Transverse colon (tissue), 4 donors: ENCODE data around the gene ANKUB1. TPM values are rescaled to one million over a fixed set of nuclear protein-coding genes. Genes with fewer than 3 reads are reported as not detected.

ENCODE experiments used
- DNase-seq: peaks from one replicate; pipeline ENCODE4 v3.0.0-alpha.2; 2019
- H3K27ac ChIP-seq, 4 donors: fragments of 200-600 bp; sonication (generic); 2 replicates each; pipeline ENCODE4 v1.5.1; 2016 to 2018; ENCODE audit warnings: inconsistent platforms in 4 of 4
- H3K27me3 ChIP-seq: fragments of 200-600 bp; sonication (generic); 2 replicates; pipeline ENCODE4 v1.5.1; 2017; ENCODE audit warnings: inconsistent platforms
- H3K36me3 ChIP-seq, 4 donors: fragments of 200-600 bp; sonication (generic); 2 replicates each; pipeline ENCODE4 v1.5.1; 2017 to 2019; ENCODE audit warnings: inconsistent platforms in 4 of 4
- H3K4me1 ChIP-seq, 4 donors: fragments of 200-600 bp; sonication (generic); 2 replicates each; pipeline ENCODE4 v1.5.1; 2017 to 2020; ENCODE audit warnings: inconsistent platforms in 4 of 4
- H3K4me3 ChIP-seq, 4 donors: fragments of 200-600 bp; sonication (generic); 1 replicate in 1 of 4; 2 replicates in 3 of 4; pipeline versions ENCODE4 v1.5.1 to v1.6.1; 2017 to 2019; ENCODE audit warnings: inconsistent platforms in 4 of 4
- H3K9me3 ChIP-seq, 2 donors: fragments of 200-600 bp; sonication (generic); 2 replicates each; pipeline ENCODE4 v1.5.1; 2017 to 2019; ENCODE audit warnings: inconsistent platforms in 2 of 2
- EP300 ChIP-seq: sonication (generic); formaldehyde crosslinking; IDR thresholded peaks from one replicate; pipeline ENCODE4 v1.6.1; 2017; ENCODE audit warnings: antibody characterized with exemption, low read depth
- POLR2A ChIP-seq: fragments of 450-650 bp; IDR thresholded peaks from one replicate; pipeline ENCODE4 v1.6.1; 2016; ENCODE audit warnings: antibody characterized with exemption, mild to moderate bottlenecking, moderate library complexity
- POLR2AphosphoS5 ChIP-seq, 3 donors: sonication (generic); formaldehyde crosslinking; IDR thresholded peaks; one replicate each; pipeline ENCODE4 v1.6.1; 2016; ENCODE audit warnings: antibody characterized with exemption in 3 of 3
- WGBS, 2 donors: methylation state at CpG; one replicate each; pipeline ENCODE4 v1.1.5; 2018; ENCODE audit warnings: low coverage in 1 of 2; 5-methylcytosine and 5-hydroxymethylcytosine counted together
- in situ Hi-C, 4 donors: fragments of 200-750 bp; cut with MboI; loops; one replicate each; pipeline versions ENCODE4 v1.15.0 to v1.15.1; 2017; ENCODE audit warnings: low sequenced_read_pairs in 3 of 4, low pct_ligation_motif_present in 1 of 4, low pct_unique_long_range_greater_than_20kb in 1 of 4
- intact Hi-C: fragments of 100-400 bp; cut with DNase I; formaldehyde crosslinking; loops from one replicate; pipeline ENCODE4 v1.15.1; 2023; ENCODE audit warnings: low total_unique reads
- total RNA-seq, 4 donors: library from RNA; depleted of rRNA; stranded (reverse); fragments of >200 nt; gene quantifications; one replicate each; pipeline ENCODE4 v1.1.0, GENCODE V29; 2016
- TF ChIP-seq, protein P1 (sequence below), 5 experiments: fragments of 200-600 bp in 3 of 5; fragments of 450-650 bp in 2 of 5; sonication (generic) in 3 of 5; IDR thresholded peaks; 1 replicate in 2 of 5; 2 replicates in 3 of 5; pipeline ENCODE4 v1.5.1; 2016 to 2017; ENCODE audit warnings: antibody characterized with exemption in 5 of 5, inconsistent platforms in 3 of 5, mild to moderate bottlenecking in 2 of 5, moderate library complexity in 1 of 5

ANKUB1 gene
- total RNA-seq, 4 donors from 2014 or later = not detected

DNA sequence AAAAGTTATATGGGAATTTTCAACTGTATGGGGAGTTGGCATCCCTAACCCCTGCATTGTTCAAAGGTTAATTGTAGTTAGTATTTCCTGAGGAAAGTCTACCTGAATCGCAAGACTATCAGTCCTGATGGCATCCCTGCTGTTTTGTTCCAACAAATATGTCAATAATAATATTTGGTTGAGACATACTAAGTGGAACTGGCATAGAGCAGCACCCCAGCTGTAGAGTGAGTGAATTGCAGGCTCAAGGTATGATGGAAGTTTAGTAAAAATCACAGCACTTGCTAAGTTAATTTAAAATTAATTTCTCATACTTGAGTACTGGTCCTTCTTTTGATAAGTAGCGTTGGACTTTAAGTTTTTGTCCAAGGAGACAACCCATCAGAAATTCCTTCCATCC is 22.1 kb downstream of the ANKUB1 start:
- Histone ChIP-seq H3K4me1 (no peaks in the 10 kb centered on the region), H3K4me3 (no peak overlapping the region), H3K9me3 (no peaks in the 10 kb centered on the region), H3K27me3 (peaks cover 6% of the 10 kb centered on the region), H3K27ac (no peak overlapping the region), H3K36me3 (no peaks in the 10 kb centered on the region)
- TF ChIP-seq POLR2AphosphoS5 (IDR thresholded peaks at IDR 0.05) = no peak
- no peak for TF ChIP-seq EP300
- no peak for TF ChIP-seq POLR2A
- TF ChIP-seq, protein P1, sequence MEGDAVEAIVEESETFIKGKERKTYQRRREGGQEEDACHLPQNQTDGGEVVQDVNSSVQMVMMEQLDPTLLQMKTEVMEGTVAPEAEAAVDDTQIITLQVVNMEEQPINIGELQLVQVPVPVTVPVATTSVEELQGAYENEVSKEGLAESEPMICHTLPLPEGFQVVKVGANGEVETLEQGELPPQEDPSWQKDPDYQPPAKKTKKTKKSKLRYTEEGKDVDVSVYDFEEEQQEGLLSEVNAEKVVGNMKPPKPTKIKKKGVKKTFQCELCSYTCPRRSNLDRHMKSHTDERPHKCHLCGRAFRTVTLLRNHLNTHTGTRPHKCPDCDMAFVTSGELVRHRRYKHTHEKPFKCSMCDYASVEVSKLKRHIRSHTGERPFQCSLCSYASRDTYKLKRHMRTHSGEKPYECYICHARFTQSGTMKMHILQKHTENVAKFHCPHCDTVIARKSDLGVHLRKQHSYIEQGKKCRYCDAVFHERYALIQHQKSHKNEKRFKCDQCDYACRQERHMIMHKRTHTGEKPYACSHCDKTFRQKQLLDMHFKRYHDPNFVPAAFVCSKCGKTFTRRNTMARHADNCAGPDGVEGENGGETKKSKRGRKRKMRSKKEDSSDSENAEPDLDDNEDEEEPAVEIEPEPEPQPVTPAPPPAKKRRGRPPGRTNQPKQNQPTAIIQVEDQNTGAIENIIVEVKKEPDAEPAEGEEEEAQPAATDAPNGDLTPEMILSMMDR (IDR thresholded peaks at IDR 0.05) = no peak
- in situ Hi-C loops (no loop called here), intact Hi-C loops (no loop called here)
- DNase-seq = no peak
- 63 to 74% methylated on average over 1 to 2 of the region's 2 CpGs for WGBS, 2 donors

- H3K4me3 ChIP-seq = no peak overlapping the region
- 86 to 89% methylated on average over 6 of the region's 6 CpGs for WGBS, 2 donors
- no peaks in the 10 kb centered on the region for H3K9me3 ChIP-seq
- no peak for DNase-seq
- no peaks in the 10 kb centered on the region for H3K36me3 ChIP-seq
- peaks cover 17% of the 10 kb centered on the region for H3K27me3 ChIP-seq
- intact Hi-C loops (no loop called here), in situ Hi-C loops (no loop called here)
- no peak for TF ChIP-seq POLR2AphosphoS5 (IDR thresholded peaks at IDR 0.05)
- no peak for TF ChIP-seq EP300
- TF ChIP-seq, protein P1 (IDR thresholded peaks at IDR 0.05) = no peak
- no peak for TF ChIP-seq POLR2A
- no peaks in the 10 kb centered on the region for H3K4me1 ChIP-seq
- H3K27ac ChIP-seq = no peak overlapping the region
Measured at GRCh38 chr3:149768704-149769103, 23.6 kb downstream of the ANKUB1 start.

- in situ Hi-C loops = no loop called here
Measured at GRCh38 chr3:149767720-149768119, 24.6 kb downstream of the ANKUB1 start.

GRCh38 chr3:149765762-149766334 is 26.5 kb downstream of the ANKUB1 start:
- intact Hi-C loops (no loop called here), in situ Hi-C loops (no loop called here)
- TF ChIP-seq EP300 (no peak), POLR2AphosphoS5 (IDR thresholded peaks at IDR 0.05) (no peak), POLR2A (no peak)
- TF ChIP-seq, protein P1 (IDR thresholded peaks at IDR 0.05) = peak; percentile 23 to 35 (median 31)
- 51 to 65% methylated on average over 2 of the region's 2 CpGs for WGBS, 2 donors
- Histone ChIP-seq H3K4me3 (no peak overlapping the region), H3K9me3 (no peaks in the 10 kb centered on the region), H3K27me3 (peaks cover 34% of the 10 kb centered on the region), H3K4me1 (no peaks in the 10 kb centered on the region), H3K27ac (no peak overlapping the region), H3K36me3 (no peaks in the 10 kb centered on the region)
- no peak for DNase-seq

More at GRCh38 chr3:149767720-149768119, 24.6 kb downstream of the ANKUB1 start:
- no peaks in the 10 kb centered on the region for H3K36me3 ChIP-seq
- H3K9me3 ChIP-seq = no peaks in the 10 kb centered on the region
- intact Hi-C loops = no loop called here
- TF ChIP-seq POLR2AphosphoS5 (IDR thresholded peaks at IDR 0.05) (no peak), EP300 (no peak), POLR2A (no peak)
- TF ChIP-seq, protein P1 (IDR thresholded peaks at IDR 0.05) = no peak
- no peaks in the 10 kb centered on the region for H3K4me1 ChIP-seq
- no peak for DNase-seq
- WGBS, 2 donors = 91% methylated on average over 6 of the region's 6 CpGs; no CpG with 5 or more reads in 1 of the 2 donors
- no peak overlapping the region for H3K4me3 ChIP-seq
- no peak overlapping the region for H3K27ac ChIP-seq
- H3K27me3 ChIP-seq = peaks cover 26% of the 10 kb centered on the region
